T-helper 2 cell treated with Interferon-gamma antibody and Interleukin-4, amounts not matched to agents 100 ng/mL and 5 ng/mL, for 36 hours (primary cell): ENCODE measurements around the gene SMARCE1. TPM values are rescaled to one million over a fixed set of nuclear protein-coding genes. Genes with fewer than 3 reads are reported as not detected.

ENCODE experiments used
- intact Hi-C: fragments of 100-400 bp; cut with micrococcal nuclease; formaldehyde crosslinking; loops from one replicate; pipeline ENCODE4 v1.15.1; 2023
- total RNA-seq: library from RNA; stranded (reverse); gene quantifications from 2 replicates; pipeline ENCODE4 v1.2.3, GENCODE V29; 2022

SMARCE1 gene
- total RNA-seq, 1 donor from 2014 or later = 110 TPM

DNA sequence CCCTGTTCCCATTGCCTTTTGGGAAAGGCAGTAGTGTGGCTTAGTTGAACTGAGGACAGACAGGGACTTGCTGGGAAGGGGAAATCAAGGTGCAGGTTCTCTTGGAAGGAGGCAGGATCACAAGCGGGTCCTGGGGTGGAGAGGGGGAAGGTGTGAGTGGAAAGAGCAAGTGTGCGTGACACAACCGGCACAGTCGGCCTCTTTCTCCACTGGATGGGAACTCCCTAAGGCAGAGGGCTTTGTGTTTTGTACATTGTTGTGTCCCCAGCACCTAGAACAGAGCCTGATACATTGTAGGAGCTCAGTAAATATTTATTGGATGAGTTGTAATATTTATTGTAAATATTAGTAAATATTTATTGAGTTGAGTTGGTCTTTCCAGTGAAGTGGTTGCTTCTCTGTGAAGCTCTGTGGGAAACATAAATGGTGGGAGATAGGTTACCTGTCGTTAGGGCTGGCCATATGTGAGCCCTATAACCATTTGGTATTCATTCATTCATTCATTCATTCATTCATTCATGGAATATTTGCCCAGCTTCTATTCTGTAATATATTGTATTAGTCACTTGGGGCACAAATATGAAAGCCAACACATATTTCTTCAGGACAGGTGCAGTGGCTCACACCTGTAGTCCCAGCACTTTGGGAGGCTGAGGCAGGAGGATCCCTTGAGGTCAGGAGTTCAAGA, 34.0 kb downstream of the SMARCE1 start:
- intact Hi-C loops = loop anchor here (2.0 kb wide), 1 partner anchor 51 kb away; no protein-coding TSS in a partner anchor

DNA sequence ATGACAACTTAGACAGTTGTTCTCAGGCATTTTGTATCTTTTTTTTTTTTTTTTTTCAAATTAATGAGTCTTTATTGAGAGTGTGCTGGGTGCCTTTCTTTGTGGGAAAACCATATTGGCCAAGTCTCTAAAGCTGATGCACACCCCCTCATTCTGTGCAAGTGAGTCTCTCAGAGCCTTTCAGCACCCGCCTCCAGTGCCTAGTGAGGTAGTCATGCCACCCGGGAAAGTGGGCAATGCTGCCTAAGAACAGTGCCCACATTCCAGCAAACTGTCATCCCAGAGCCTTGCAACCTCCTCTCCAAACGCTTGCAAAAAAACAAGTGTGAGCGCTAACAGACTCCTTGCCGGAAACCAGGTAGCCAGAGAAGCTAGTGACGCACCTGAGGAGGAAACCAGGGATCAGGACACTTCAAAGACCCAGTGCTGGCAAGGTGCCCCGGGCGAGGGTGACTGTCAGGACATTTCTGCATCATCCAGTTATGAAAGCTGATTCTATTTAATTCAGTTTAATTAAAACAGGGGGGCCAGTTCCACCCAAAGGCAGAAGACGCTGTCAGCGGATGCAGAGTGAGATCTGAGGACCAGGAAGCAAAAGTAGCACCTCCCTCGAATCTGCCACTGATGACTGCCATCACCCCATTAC, 34.9 kb downstream of the SMARCE1 start:
- intact Hi-C loops = no loop called here

DNA sequence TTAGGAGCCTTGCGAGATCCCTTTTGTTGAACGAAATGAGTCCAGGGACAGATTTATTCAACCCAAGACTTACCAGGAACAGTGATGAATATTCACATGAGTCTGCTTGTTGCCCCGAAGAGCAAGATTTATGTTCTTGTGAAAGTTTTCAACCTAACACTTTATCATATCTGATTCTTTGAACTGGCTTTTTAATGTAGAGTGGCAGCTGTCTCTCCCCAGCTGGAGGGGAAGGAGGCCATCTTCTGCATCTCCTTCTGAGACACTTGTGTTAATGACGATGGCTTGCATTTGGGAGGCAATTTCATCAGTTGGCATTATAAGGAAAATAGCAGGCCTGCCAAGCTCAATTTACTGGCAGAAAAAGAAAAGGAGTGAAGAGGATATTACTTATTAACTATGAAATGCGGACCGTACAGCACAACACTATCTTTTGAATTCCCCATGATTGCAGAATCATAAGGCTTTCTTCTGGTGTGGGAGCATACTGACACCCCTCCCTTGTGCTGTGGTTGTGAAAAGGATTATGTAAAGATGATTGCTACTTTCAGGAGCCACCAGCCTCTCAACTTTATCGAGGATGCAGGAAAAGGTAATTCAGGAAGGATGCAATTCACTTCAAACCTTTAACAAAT, 35.7 kb downstream of the SMARCE1 start:
- intact Hi-C loops = no loop called here

DNA sequence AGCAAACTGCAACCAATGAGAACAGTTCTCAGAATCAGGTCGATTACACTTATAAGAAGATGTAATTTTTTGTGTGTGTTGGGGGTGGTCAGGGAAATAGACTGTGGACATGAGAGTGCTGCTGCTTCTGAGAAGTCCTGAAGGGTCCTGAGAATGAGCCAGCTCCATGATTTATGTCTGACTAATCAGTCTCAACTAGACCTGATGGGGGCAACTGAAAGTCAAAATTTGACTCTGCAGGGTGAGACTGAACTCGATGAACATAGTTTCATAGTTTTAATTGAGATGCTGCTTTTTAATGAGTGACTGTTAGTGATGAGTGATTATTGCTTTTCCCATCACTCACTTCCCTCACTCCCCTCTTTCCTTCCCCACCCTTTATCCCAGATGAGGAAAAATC, 37.3 kb downstream of the SMARCE1 start:
- intact Hi-C loops = no loop called here

DNA sequence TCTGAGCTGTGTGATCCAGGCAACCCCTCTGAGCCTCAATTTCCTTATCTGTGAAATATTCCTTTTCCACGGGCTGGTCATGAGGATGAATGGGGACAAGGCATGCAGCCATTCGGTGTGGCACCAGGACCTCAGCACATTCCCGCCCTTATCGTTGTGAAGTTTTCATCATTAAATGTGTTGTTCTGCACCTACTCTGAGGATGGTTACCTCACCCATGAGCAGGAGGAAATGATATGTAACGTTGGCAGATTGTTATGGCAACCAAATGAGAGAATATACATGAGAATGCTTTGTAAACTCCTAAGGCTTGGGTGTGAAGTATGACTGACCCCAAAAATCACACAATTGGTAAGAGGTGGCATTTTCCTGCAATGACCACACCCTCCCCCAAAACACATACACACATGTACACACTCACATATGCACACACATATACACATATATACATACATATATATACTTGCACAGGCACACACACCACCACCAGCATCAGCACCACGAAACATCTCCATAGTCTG, 39.5 kb downstream of the SMARCE1 start:
- intact Hi-C loops = no loop called here

DNA sequence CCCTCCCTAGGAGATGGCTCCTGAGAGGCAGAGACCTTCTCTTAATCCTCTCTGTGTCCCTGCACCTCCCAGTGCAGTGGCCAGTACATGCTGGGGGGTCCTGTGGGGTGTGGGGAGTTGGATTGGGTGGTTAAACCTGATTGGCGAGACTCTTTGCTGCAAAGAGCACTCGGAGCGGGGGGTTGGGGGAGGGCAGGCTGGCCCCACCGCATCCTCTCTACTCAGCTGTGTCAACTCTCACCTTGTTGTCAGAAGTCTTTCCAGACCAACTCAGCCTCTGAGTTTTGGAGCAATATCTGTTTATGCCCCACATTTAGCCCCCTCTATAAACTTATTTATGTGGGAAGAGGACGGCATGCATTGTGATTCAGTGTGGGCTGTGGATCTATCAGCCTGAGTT, 40.0 kb downstream of the SMARCE1 start:
- intact Hi-C loops = no loop called here

DNA sequence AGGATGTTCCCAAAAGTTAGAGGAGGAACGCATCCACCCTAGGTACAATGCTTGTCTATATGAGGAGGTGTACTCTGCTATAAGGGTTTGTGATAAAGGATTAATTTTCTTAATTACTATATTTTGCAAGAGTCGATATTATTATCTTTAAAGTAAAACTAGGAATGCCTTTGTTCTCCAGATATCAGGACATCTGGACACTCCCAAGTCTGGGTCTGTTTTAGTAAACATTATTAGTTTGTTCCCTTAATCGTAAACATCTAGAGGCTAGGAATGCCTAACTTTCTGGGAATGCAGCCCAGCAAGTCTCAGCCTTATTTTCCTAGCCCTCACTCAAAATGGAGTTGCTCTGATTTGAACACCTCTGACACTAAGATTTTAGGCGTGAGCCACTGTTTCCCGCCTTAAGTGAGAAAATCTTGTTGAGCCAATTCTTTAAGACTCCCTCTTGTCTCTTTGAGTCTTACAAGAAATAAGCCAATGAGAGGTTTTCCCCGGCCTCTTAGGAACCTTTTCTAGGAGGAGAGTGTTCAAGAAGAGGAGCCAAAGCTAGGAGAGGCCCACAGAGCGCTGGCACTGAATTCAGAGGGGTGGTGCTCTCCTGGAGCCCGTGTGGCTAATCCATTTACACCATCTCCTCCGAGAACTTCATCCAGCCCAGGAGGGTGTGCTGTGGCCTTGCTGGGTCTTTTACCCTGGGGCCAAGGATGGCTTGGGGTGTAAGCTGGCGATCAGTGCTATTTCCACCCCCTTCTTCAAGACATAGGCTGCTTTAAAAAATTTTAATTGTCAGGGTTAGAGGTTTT, 40.9 kb downstream of the SMARCE1 start:
- intact Hi-C loops = no loop called here

DNA sequence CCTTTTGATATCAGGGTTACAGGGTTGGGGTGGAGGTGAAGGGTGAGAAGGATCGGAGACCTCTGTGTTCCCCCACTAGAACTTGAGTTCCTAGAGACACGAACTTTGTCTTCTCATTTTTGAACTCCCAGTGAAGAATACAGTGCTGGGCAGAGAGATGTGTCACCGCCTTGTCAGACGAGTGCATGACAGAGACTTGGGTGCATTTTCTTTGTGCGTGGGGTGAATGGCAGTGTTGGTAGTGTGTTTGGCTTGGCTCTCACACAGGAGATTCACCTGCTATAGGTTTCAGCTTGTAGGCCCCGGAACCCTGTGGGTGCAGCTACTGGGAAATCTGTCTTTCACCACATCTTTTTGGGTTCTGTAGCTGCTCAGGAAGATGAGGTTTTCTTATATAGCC, 42.3 kb downstream of the SMARCE1 start:
- intact Hi-C loops = no loop called here

DNA sequence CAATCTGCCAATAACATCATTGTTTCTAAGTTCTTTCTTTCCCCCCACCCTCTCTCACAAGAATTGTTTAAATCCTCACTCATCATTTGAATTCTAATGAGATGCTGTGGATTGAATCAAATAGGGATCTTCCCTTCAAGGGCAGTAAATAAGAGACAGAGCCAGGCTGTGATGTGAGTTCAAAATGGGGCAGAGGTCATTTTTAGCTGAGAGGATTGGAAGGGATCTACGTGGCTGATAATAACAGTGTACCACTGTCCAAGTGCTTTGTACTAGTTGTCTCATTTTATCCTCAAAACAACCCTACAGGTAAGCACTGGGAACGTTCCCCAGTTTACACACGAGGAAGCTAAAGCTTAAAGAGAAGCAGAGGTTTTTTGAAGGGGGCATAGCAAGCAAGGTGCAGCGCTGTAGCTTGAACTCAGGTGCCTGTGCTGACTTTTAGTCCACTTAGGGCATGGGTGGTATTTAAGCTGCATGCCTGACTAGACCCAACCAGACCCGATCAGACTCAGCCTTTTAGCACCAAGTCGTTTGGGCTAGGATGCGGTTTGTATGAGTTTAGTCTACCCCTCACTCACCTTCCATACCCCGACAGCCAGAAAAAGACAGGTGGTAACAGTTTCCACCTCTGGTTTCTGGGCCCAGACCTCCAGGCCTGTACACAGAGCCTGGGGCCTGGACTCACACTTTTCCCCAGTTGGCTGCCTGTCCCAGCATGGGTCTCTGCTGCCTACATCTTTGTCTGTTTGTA, 43.1 kb downstream of the SMARCE1 start:
- intact Hi-C loops = no loop called here

DNA sequence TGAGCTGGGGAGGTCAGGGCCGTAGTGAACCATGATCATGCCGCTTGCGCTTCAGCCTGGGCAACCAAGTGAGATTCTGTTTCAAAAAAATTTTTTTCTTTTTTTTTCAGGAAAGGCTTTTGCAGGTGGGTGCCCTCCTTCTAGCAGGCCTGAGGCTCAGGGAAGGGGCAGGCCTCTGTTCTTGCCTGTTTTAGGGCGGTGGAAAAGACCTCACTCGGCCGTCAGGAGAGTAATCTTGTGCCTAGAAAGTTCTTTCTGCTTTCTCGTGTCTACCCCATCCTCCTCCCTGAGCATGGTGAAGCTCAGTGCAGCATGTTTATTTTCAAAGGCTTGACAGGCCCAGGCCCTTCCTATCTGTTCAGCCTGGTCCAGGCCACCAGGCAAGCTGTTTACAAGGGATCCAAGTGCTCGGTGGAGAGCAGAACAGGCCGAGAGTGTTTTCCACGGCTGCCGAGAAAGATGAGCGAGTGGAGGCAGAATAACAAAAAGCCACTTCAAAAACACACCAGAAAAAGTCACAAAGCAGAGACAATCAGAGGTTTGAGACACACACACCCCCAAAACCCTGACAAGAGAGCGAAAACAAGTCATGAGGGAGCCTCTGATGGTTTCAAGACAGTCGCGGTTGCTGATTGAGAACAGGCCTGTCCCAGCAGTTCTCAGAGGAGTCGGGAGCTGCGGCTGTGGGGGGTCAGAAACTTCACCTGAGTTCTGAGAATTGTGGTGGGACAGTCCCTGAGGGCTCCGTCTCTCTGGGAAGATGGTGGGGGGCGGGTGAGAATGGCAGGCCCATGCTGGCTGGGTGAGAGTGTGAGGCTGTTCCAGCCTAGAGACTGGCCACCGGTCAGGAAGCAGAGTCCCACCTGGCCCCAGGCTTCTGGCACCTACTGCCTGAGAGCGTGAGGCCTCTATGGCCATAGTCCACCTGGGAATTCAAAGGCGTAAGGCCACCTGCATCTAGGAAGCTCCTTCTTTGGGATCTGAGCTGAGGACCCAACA, 44.9 kb downstream of the SMARCE1 start:
- intact Hi-C loops = no loop called here

DNA sequence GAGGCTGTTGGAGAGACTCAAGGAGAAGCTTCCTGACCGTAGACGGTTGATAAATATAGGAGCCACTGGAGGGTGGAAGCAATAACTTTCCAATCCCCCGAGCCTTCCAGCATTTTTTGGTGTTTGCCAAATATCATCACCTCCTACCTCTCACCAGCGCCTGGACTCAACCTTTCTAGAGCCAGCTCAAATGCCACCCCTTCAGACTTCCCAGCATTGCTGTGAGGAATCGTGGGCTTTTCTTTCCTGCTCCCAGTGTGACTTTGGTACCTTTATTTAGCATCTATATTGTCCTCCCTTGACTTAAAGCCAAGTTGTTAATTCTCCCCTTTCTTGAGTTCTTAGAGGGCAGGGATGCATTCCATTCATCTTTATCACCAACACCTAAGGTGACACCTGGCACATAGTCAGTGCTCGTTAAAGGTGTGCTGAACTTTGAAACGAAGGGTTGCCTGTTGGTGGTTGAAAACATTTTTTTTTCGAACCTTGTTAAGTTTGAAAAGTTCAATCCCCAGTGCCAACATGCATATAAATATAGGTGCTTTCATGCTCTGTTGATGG, 47.1 kb downstream of the SMARCE1 start:
- intact Hi-C loops = no loop called here

DNA sequence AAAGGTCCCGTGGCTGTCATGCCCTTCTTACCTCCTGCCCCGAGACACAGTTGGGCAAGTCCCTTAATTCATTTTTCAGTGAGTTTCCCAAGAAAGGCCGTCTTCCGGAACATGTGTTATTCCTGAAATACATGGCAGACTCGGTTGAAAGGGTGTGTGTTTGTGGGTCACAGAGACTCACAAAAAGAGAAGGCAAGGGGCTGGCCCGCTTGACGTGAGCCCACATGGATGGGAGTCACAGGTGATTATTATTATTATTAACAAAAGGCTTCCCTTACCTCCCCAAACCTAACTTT, 48.2 kb downstream of the SMARCE1 start:
- intact Hi-C loops = loop anchor here (2.0 kb wide), 1 partner anchor 23 kb away; no protein-coding TSS in a partner anchor

DNA sequence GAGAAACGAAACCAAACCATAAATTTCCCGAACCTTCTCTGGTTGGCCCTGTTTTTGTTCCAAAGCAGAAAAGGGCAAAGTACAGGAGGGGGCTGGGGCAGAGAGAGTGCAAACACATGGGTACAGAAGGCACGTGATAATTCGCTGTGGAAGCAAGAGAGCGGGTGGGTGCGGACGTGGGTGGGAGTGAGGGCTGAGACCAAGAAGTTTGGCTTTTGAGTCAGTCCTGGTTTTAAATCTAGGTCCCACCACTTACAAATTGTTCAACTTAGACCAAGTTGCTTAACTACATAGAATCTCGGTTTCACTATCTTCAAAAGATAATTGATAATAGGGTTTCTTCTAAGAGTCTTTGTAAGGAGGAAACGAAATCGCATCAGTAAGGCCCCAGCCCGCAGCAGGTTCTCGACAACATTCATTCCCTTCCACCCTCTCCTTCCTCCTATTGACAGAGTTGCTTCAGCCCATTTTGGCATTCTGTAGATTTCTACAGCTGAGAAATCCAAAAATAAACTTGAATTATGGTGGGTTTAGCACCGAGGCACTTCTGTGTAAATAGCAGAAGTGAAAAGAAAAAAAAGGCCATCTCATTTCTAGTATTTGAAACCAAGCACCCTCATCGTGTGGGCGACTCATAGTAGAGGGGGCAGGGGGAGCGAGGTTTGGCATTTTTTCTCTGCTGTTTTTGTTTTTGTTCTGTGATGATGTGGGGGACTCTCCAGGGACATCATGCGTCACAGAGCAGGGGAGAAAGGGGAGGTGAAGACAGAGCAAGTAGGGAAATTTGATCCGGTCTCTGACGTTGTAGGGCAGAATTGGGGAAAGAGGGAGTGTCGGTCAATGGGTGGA, 48.8 kb downstream of the SMARCE1 start:
- intact Hi-C loops = loop anchor here (1.0 to 2.0 kb wide), 2 partner anchors 22 to 34 kb away; partner anchors contain the start of gene CCR7

DNA sequence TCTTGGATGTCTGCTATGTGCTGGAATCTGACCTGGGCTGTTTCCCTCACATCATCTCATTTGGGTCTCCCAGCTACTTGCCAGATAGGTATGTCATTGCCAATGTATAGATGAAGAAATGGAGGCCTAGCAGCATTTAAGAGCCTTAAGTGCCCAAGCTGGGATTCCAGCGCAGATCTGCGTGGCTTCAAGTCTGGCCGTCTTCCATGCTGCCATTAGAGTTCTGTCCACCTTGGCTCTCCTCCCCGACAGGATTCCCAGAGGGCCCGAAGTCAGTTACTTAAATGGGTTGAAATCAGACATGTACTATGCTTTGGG, 49.4 kb downstream of the SMARCE1 start:
- intact Hi-C loops = loop anchor here (1.0 to 2.0 kb wide), 2 partner anchors 21 to 33 kb away; partner anchors contain the start of gene CCR7

DNA sequence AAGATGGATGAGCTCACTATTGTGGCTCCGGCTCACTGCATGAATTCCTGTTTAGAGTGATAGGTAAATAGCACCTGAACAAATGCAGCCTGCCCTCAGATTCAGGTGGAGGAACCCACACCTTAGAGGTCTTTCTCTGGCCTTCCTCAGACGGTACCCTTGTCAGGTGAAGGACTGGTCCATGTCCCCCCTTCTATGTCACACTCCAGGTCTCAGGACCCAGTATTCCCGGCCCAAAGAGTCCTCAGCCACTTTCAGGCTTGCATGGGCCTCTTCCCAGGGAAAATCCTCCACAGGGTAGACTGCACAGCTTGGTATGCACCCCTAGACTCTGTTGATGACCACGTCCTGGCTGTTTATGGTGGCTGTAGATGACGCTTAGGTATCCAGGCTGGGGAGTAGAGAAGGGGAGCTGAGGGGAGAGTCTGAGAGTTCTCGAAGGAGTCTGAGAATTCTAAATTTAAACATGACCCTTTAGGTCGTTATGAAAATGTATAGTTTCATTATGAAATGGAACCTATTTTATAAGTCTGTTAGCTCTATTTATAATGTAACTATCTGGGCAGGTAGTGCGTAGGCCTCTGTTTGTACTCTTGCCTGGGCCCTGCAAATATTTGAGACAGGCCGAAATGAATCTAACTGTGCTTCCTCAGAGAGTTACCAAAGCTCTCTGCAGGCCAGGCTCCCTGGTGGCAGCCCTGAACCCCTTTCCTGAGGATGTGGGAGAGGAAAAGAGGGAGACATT, 49.9 kb downstream of the SMARCE1 start:
- intact Hi-C loops = loop anchor here (1.0 to 2.0 kb wide), 2 partner anchors 21 to 32 kb away; partner anchors contain the start of gene CCR7

DNA sequence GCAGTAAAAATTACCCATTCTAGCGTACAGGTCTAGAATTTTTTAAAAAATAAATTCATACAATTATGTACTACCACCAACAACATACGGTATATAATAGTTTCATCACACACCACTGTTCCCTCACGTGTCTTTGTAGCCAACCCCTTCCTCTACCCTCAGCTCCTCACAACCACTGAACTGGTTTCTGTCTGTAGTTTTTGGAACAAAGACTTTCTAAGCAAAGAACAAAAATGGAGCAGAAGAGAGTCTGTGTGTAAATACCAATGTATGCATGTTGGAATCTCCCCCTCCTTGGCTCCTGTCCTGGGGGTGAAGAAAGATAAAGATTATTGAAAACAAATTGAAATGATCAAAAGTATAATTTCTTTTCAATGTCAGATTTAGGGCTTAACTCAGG, 50.5 kb downstream of the SMARCE1 start:
- intact Hi-C loops = no loop called here

DNA sequence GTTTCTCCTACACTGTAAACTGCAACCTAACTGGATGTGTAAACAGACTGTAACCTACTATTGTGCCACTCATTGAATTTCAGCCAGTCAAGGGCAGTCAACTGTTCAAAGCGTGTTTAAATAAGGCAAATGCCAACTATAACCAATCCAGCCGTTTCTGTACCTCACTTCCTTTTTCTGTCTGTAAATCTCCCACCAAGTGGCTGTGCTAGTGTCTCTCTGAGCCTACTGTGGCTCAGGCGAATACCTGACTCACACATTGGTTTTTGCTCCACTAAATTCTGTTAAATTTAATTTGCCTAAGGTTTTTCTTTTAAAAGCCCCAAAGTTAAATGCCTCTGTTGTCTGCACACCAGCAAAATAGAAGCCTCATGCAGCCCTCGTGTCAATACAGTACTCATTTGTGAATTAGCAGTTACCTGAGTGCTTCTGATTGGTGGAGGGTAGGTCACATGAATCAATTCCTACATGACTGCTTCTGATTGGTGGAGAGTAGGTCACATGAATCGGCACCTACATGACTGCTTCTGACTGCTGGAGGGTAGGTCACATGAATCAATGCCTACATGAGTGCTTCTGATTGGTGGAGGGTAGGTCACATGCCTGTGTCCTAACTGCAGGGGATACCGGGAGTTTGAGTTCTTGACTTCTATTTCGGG, 51.2 kb downstream of the SMARCE1 start:
- intact Hi-C loops = no loop called here
